ENCODE data around the gene SLC9A8. TPM values are rescaled to one million over a fixed set of nuclear protein-coding genes. Genes with fewer than 3 reads are reported as not detected.

SLC9A8 gene
- total RNA-seq, 1 experiment from 2014 or later: 7.5 TPM

- H2BK15ac ChIP-seq (ENCODE audit: low read depth, low read length): no peak overlapping the region
- no peaks in the 10 kb centered on the region for H3K79me2 ChIP-seq (ENCODE audit: insufficient read depth, low read length)
- no peak overlapping the region for H3K27ac ChIP-seq (ENCODE audit: insufficient read length, low read depth, low read length)
- H4K20me1 ChIP-seq (ENCODE audit: control insufficient read depth, insufficient read depth, insufficient read length): no peaks in the 10 kb centered on the region
- no peak for DNase-seq
- no peak overlapping the region for H3K4me3 Mint-ChIP-seq
- H3K23me2 ChIP-seq (ENCODE audit: insufficient read length, low read depth, low read length, poor library complexity, severe bottlenecking): no peaks in the 10 kb centered on the region
- H3K27ac Mint-ChIP-seq: no peak overlapping the region
- no peak overlapping the region for H3K56ac ChIP-seq (ENCODE audit: insufficient read length, low read depth, low read length)
- H3K4me2 ChIP-seq (ENCODE audit: insufficient read depth, insufficient read length, low read length): no peak overlapping the region
- H2BK120ac ChIP-seq (ENCODE audit: low read depth, low read length, poor library complexity, severe bottlenecking): no peak overlapping the region
- no peak overlapping the region for H3K23ac ChIP-seq (ENCODE audit: insufficient read length, low read depth, low read length)
- H3K4me1 Mint-ChIP-seq: peaks cover 0 to 2% of the 10 kb centered on the region in 2 experiments; a peak in 2 of 4 replicates
- no peak overlapping the region for H3K14ac ChIP-seq (ENCODE audit: insufficient read depth, low read length)
- H3K9me3 Mint-ChIP-seq: peaks cover 3 to 7% of the 10 kb centered on the region in 2 experiments; a peak in 1 of 5 replicates
- H3K27me3 Mint-ChIP-seq (ENCODE audit: low read depth): no peaks in the 10 kb centered on the region
- no peak overlapping the region for H2BK20ac ChIP-seq (ENCODE audit: low read depth, low read length, poor library complexity, severe bottlenecking)
- H3K27me3 ChIP-seq (ENCODE audit: insufficient read depth, low read length): no peaks in the 10 kb centered on the region
- H3K4ac ChIP-seq (ENCODE audit: low read depth, low read length): no peak overlapping the region
- H2AK5ac ChIP-seq (ENCODE audit: insufficient read length, low read length): no peak overlapping the region
- no peak overlapping the region for H3K18ac ChIP-seq (ENCODE audit: insufficient read length, low read depth, low read length)
- H3K79me1 ChIP-seq (ENCODE audit: insufficient read depth, low read depth, low read length, poor library complexity, severe bottlenecking): no peaks in the 10 kb centered on the region
- no peak overlapping the region for H3K9ac ChIP-seq (ENCODE audit: extremely low read depth, insufficient read length, low read length)
- H2BK5ac ChIP-seq (ENCODE audit: insufficient read length, low read length): no peak overlapping the region
- no peak overlapping the region for H3T11ph ChIP-seq (ENCODE audit: low read length)
- no peak for TF ChIP-seq CTCF (conservative IDR thresholded peaks at IDR 0.05)
- WGBS (ENCODE audit: extremely low coverage, insufficient read length, low lambda C conversion rate): no CpG with 5 or more reads among the region's 1 CpG
- H4K5ac ChIP-seq (ENCODE audit: insufficient read length, low read depth, low read length): no peak overlapping the region
- H3K36me3 Mint-ChIP-seq (ENCODE audit: insufficient read depth in 1 of 3, low read depth in 3 of 3): peaks cover 12 to 54% (median 36%) of the 10 kb centered on the region in 3 experiments
- H3K9me3 ChIP-seq (ENCODE audit: control insufficient read depth, low read depth, low read length): no peaks in the 10 kb centered on the region
- H4K91ac ChIP-seq (ENCODE audit: insufficient read length, low read depth, low read length): no peak overlapping the region
- no peak overlapping the region for H4K8ac ChIP-seq (replicated peaks; ENCODE audit: insufficient read length, low read depth, low read length)
- H3K4me1 ChIP-seq (ENCODE audit: insufficient read depth, low read length): no peaks in the 10 kb centered on the region
- H2BK12ac ChIP-seq (ENCODE audit: insufficient read length, low read depth, low read length): no peak overlapping the region
- H2AFZ ChIP-seq (ENCODE audit: low read length): no peak overlapping the region
Measured at GRCh38 chr20:49818816-49819215, 6.2 kb downstream of the SLC9A8 start.

All from H9 (cell line).